ENCODE data around the gene PKD1L1. TPM values are rescaled to one million over a fixed set of nuclear protein-coding genes. Genes with fewer than 3 reads are reported as not detected.

The PKD1L1 gene
- total RNA-seq, 6 experiments from 2014 or later = 0.13 to 1.4 (median 0.51) TPM; not detected in 1

GRCh38 chr7:47814905-47815613, 133.2 kb downstream of the PKD1L1 start:
- no peak for ATAC-seq
- no peak for TF ChIP-seq CTCF (IDR thresholded peaks at IDR 0.05)
- no peak for TF ChIP-seq POLR2A (IDR thresholded peaks at IDR 0.05)
- H3K27me3 ChIP-seq = no peaks in the 10 kb centered on the region
- H3K27ac ChIP-seq = no peak overlapping the region
- H3K4me1 ChIP-seq = no peaks in the 10 kb centered on the region
- 77% methylated on average over 10 of the region's 11 CpGs for WGBS (ENCODE audit: insufficient coverage, low coverage, low lambda C conversion rate, missing lambda C conversion rate)
- H3K9me3 ChIP-seq = no peaks in the 10 kb centered on the region
- H3K4me3 ChIP-seq = no peak overlapping the region
- H3K36me3 ChIP-seq = no peaks in the 10 kb centered on the region
- intact Hi-C loops (cut with DNase I) = no loop called here
- DNase-seq = no peak

- intact Hi-C loops (cut with DNase I) = no loop called here
- Histone ChIP-seq H3K27me3 (no peaks in the 10 kb centered on the region), H3K36me3 (no peaks in the 10 kb centered on the region), H3K4me3 (no peak overlapping the region), H3K9me3 (no peaks in the 10 kb centered on the region), H3K4me1 (no peaks in the 10 kb centered on the region), H3K27ac (no peak overlapping the region)
- DNase-seq (no peak), ATAC-seq (peak; percentile 50 to 71 (median 54))
- whole genome bisulfite sequencing (ENCODE audit: insufficient coverage, low coverage, low lambda C conversion rate, missing lambda C conversion rate) = 67% methylated on average over 10 of the region's 10 CpGs
- TF ChIP-seq POLR2A (IDR thresholded peaks at IDR 0.05) (no peak), CTCF (IDR thresholded peaks at IDR 0.05) (no peak)
Observed at GRCh38 chr7:47813620-47814260, 134.5 kb downstream of the PKD1L1 start.

GRCh38 chr7:47812429-47813136, 135.7 kb downstream of the PKD1L1 start:
- Histone ChIP-seq H3K36me3 (no peaks in the 10 kb centered on the region), H3K27ac (no peak overlapping the region), H3K27me3 (no peaks in the 10 kb centered on the region), H3K4me3 (no peak overlapping the region), H3K4me1 (no peaks in the 10 kb centered on the region), H3K9me3 (no peaks in the 10 kb centered on the region)
- ATAC-seq (peak in 1 of 4 donors; percentile 17), DNase-seq (no peak)
- intact Hi-C loops (cut with DNase I) = no loop called here
- TF ChIP-seq POLR2A (IDR thresholded peaks at IDR 0.05) = no peak
- TF ChIP-seq CTCF (IDR thresholded peaks at IDR 0.05) = no peak
- 61% methylated on average over 3 of the region's 16 CpGs for WGBS (ENCODE audit: insufficient coverage, low coverage, low lambda C conversion rate, missing lambda C conversion rate)

GRCh38 chr7:47811632-47812380, 136.5 kb downstream of the PKD1L1 start:
- 54% methylated on average over 3 of the region's 10 CpGs for WGBS (ENCODE audit: insufficient coverage, low coverage, low lambda C conversion rate, missing lambda C conversion rate)
- H3K36me3 ChIP-seq = no peaks in the 10 kb centered on the region
- intact Hi-C loops (cut with DNase I) = no loop called here
- no peaks in the 10 kb centered on the region for H3K4me1 ChIP-seq
- TF ChIP-seq POLR2A (IDR thresholded peaks at IDR 0.05) (no peak), CTCF (IDR thresholded peaks at IDR 0.05) (no peak)
- H3K4me3 ChIP-seq = no peak overlapping the region
- ATAC-seq (no peak), DNase-seq (no peak)
- no peak overlapping the region for H3K27ac ChIP-seq
- H3K9me3 ChIP-seq = no peaks in the 10 kb centered on the region
- no peaks in the 10 kb centered on the region for H3K27me3 ChIP-seq

Measured in right lobe of liver (tissue), 6 donors.